Measurements from ENCODE around the gene APOB.

The APOB gene

DNA sequence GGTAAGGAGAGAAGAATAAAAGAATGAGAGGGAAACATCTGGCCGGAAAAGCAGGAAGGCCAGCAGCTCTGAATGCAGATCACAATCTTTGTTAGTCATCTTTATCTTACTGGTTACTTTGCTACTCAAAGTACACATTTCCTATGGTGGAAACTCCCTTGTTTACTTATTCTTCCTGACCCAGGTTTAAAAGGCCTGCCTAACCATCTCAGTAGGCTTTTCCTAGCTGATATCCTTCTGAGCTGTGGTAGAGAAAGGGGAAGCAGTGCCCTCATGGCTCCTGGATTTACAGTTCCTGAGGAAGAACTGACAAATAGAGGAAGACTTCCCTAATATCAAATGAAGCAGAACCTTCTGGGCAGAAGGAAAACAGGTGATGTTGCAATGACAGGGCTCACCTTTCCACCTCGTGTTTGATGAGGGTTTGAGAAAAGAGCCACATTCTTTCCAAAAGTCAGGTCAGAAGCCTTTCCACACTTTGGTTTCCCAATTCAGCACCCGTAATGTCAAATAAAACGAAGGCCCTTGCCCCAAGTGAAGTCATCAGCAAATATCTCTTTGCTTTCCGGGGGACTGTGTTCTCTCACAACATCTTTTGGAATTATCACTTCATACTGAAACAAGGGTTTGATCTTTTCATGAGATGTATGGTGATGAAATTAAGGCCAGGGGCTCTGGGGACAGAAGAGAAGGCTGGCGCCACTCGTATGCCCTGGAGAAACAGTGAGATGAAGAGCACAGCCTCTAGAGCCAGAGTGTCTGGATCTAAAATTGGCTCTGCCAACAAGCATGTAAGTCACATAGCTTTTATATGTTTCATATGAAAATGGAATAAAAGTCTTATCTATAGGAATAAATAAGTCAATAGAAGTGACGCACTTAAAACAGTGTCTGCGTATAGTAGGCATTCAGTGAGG lies 26.7 kb upstream of the APOB start:
- H3K9ac ChIP-seq (ENCODE audit: low read length), result no peak overlapping the region
- no peak overlapping the region for H3K4me2 ChIP-seq (ENCODE audit: low read length)
- H2AFZ ChIP-seq (ENCODE audit: low read length), result no peak overlapping the region
- H4K20me1 ChIP-seq (ENCODE audit: insufficient read depth, low read length), result no peaks in the 10 kb centered on the region
- H3K27ac ChIP-seq (ENCODE audit: low read depth, low read length, poor library complexity, severe bottlenecking), result no peak overlapping the region
- no peaks in the 10 kb centered on the region for H3K27me3 ChIP-seq (ENCODE audit: insufficient read depth, low read length)
- H3K4me3 ChIP-seq (ENCODE audit: low read depth, low read length, poor library complexity, severe bottlenecking), result no peak overlapping the region
- H3K9me2 ChIP-seq (ENCODE audit: low read depth, low read length), result no peaks in the 10 kb centered on the region
- no peaks in the 10 kb centered on the region for H3K9me3 ChIP-seq (ENCODE audit: low read length)
- H3F3A ChIP-seq (ENCODE audit: insufficient read depth, low read length), result no peaks in the 10 kb centered on the region
- H3K79me2 ChIP-seq (ENCODE audit: insufficient read depth, low read length), result no peaks in the 10 kb centered on the region
- TF ChIP-seq CTCF (IDR thresholded peaks at IDR 0.05; ENCODE audit: low read length), result no peak
- H3K36me3 ChIP-seq (ENCODE audit: insufficient read depth, low read length), result no peaks in the 10 kb centered on the region
- no peaks in the 10 kb centered on the region for H3K4me1 ChIP-seq (ENCODE audit: insufficient read depth, low read length, severe bottlenecking)

DNA sequence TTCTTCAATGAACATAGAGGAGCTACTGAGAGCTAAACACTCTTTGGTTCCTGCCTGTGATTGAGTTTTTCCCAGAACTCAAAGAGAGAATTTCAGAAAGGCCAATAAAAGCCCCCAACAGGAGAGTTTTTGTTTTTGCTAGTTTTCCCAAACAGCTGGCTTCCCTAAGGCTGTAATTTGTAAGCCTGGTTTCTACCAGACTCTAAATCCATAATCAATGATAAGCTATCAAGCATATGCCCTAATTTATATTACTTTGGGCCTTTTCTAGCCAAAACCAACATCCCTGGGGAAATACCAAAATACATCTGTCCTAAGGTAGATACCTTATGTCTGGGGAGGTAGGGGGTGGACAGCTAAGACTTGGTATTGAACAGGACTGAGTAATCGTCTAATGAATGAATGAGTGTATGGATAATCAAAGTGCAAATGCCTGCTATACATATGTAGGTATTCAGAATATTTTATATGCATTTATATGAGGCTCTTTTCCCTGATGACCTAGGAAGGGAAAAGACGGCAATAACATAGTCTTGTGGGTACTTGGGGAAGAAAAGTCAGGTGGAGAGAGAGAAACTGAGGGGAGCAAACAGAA lies 26.0 kb upstream of the APOB start:
- H3K36me3 ChIP-seq (ENCODE audit: insufficient read depth, low read length), result no peaks in the 10 kb centered on the region
- H3K9me2 ChIP-seq (ENCODE audit: low read depth, low read length), result no peaks in the 10 kb centered on the region
- no peaks in the 10 kb centered on the region for H4K20me1 ChIP-seq (ENCODE audit: insufficient read depth, low read length)
- H3K9me3 ChIP-seq (ENCODE audit: low read length), result no peaks in the 10 kb centered on the region
- no peak overlapping the region for H3K27ac ChIP-seq (ENCODE audit: low read depth, low read length, poor library complexity, severe bottlenecking)
- H3K4me1 ChIP-seq (ENCODE audit: insufficient read depth, low read length, severe bottlenecking), result no peaks in the 10 kb centered on the region
- no peak overlapping the region for H2AFZ ChIP-seq (ENCODE audit: low read length)
- H3K4me2 ChIP-seq (ENCODE audit: low read length), result no peak overlapping the region
- no peak overlapping the region for H3K9ac ChIP-seq (ENCODE audit: low read length)
- no peak for TF ChIP-seq EZH2 (IDR thresholded peaks at IDR 0.05; ENCODE audit: borderline replicate concordance, low read length)
- TF ChIP-seq CTCF (IDR thresholded peaks at IDR 0.05; ENCODE audit: low read length), result no peak
- H3F3A ChIP-seq (ENCODE audit: insufficient read depth, low read length), result no peaks in the 10 kb centered on the region
- no peaks in the 10 kb centered on the region for H3K27me3 ChIP-seq (ENCODE audit: insufficient read depth, low read length)
- no peak overlapping the region for H3K4me3 ChIP-seq (ENCODE audit: low read depth, low read length, poor library complexity, severe bottlenecking)
- no peaks in the 10 kb centered on the region for H3K79me2 ChIP-seq (ENCODE audit: insufficient read depth, low read length)

DNA sequence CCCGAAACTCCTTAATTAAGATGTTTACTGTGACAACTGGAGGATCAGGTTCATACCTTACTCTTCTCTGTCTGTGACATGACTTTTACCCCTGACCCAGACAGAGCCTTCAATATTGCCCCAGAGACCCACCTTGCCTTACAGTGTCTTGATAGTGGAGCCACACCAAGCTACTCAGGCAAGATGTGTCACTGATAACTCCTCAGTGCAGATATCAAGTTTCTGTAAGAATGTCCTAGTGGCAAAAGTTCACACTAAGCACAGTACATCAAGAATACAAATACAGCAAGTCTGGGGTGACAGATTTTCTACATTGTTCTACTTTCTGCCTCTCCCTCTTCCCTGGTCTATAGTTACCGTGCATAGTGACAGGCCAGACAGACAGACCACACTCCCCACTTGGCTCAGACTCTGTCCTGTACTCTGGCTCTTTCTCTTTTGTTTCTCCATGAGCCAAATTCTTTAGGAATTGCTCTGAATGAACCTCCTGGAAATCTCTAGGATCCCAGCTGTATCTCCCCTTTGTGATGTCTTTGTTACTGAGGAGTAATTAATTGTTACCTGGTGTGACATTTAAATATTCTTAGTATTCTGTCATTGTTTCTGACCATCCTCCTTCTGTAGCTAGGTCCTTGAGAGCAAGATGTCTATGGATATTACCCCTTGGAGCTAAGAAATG lies 24.1 kb upstream of the APOB start:
- Histone ChIP-seq H3K27ac (ENCODE audit: low read depth, low read length, poor library complexity, severe bottlenecking) (no peak overlapping the region), H3K9ac (ENCODE audit: low read length) (no peak overlapping the region), H2AFZ (ENCODE audit: low read length) (no peak overlapping the region), H3K4me2 (ENCODE audit: low read length) (no peak overlapping the region), H3K4me3 (ENCODE audit: low read depth, low read length, poor library complexity, severe bottlenecking) (no peak overlapping the region), H4K20me1 (ENCODE audit: insufficient read depth, low read length) (no peaks in the 10 kb centered on the region), H3K79me2 (ENCODE audit: insufficient read depth, low read length) (no peaks in the 10 kb centered on the region), H3K36me3 (ENCODE audit: insufficient read depth, low read length) (no peaks in the 10 kb centered on the region), H3K9me2 (ENCODE audit: low read depth, low read length) (no peaks in the 10 kb centered on the region), H3K27me3 (ENCODE audit: insufficient read depth, low read length) (no peaks in the 10 kb centered on the region), H3F3A (ENCODE audit: insufficient read depth, low read length) (no peaks in the 10 kb centered on the region), H3K9me3 (ENCODE audit: low read length) (no peaks in the 10 kb centered on the region), H3K4me1 (ENCODE audit: insufficient read depth, low read length, severe bottlenecking) (no peaks in the 10 kb centered on the region)
- TF ChIP-seq EZH2 (IDR thresholded peaks at IDR 0.05; ENCODE audit: borderline replicate concordance, low read length), result no peak
- no peak for TF ChIP-seq CTCF (IDR thresholded peaks at IDR 0.05; ENCODE audit: low read length)

Data from OCI-LY1 (cell line).